GM18517 (cell line): ENCODE results near the gene THNSL1.

Source experiments
- ATAC-seq: cut with Tn5 transposase; IDR thresholded peaks from one replicate; pipeline ENCODE4 v1.9.1; 2021; ENCODE audit warnings: mild to moderate bottlenecking, moderate library complexity; ENCODE audit not compliant: unreplicated experiment

Gene THNSL1

GRCh38 chr10:25057886-25058285 is 41.5 kb downstream of the THNSL1 start:
- no peak for ATAC-seq

GRCh38 chr10:25059990-25060389 is 43.6 kb downstream of the THNSL1 start:
- ATAC-seq = no peak

GRCh38 chr10:25061125-25061524 is 44.7 kb downstream of the THNSL1 start:
- ATAC-seq = no peak

GRCh38 chr10:25061711-25062449 is 45.5 kb downstream of the THNSL1 start:
- ATAC-seq = no peak

- no peak for ATAC-seq
Observed at GRCh38 chr10:25063157-25063556, 46.7 kb downstream of the THNSL1 start.

- ATAC-seq = no peak
Observed at GRCh38 chr10:25063644-25064043, 47.2 kb downstream of the THNSL1 start.

- ATAC-seq = no peak
Observed at GRCh38 chr10:25064401-25064800, 48.0 kb downstream of the THNSL1 start.

GRCh38 chr10:25065761-25066476 is 49.5 kb downstream of the THNSL1 start:
- ATAC-seq = no peak

GRCh38 chr10:25068152-25069058 is 52.0 kb downstream of the THNSL1 start:
- no peak for ATAC-seq

GRCh38 chr10:25071227-25071626 is 54.8 kb downstream of the THNSL1 start:
- ATAC-seq = no peak

- ATAC-seq = no peak
Observed at GRCh38 chr10:25072786-25073185, 56.4 kb downstream of the THNSL1 start.

- ATAC-seq = no peak
Observed at GRCh38 chr10:25075825-25076224, 59.4 kb downstream of the THNSL1 start.
